ENCODE data around the gene UGT3A1.
"Not testable (repeated sequence)": the region's sequence is repeated elsewhere in the genome, so short reads cannot be mapped to it uniquely, and the experiment has no call there.

UGT3A1 gene

GRCh38 chr5:35990941-35991611 is at the start of gene UGT3A1:
Gene UGT3A1, minus strand, starts transcription at chr5:35991390. Its CDS starts 150 bp downstream, at chr5:35991240.
- DNase-seq (ENCODE audit: low read depth in 3 of 3, low spot score in 1 of 3) = no peak

GRCh38 chr5:36035696-36036095 is 44.5 kb upstream of the UGT3A1 start:
- no peak for DNase-seq (ENCODE audit: low read depth in 3 of 3, low spot score in 1 of 3)

- not testable (repeated sequence) for DNase-seq (ENCODE audit: low read depth in 3 of 3, low spot score in 1 of 3)
Observed at GRCh38 chr5:36034536-36035134, 43.4 kb upstream of the UGT3A1 start.

GRCh38 chr5:36033486-36033885 is 42.3 kb upstream of the UGT3A1 start:
- DNase-seq (ENCODE audit: low read depth in 3 of 3, low spot score in 1 of 3) = no peak

GRCh38 chr5:36033047-36033446 is 41.9 kb upstream of the UGT3A1 start:
- DNase-seq (ENCODE audit: low read depth in 3 of 3, low spot score in 1 of 3) = no peak

- no peak for DNase-seq (ENCODE audit: low read depth in 3 of 3, low spot score in 1 of 3)
Observed at GRCh38 chr5:36031223-36031622, 40.0 kb upstream of the UGT3A1 start.

GRCh38 chr5:36029914-36030313 is 38.7 kb upstream of the UGT3A1 start:
- no peak for DNase-seq (ENCODE audit: low read depth in 3 of 3, low spot score in 1 of 3)

- DNase-seq (ENCODE audit: low read depth in 3 of 3, low spot score in 1 of 3) = no peak
Observed at GRCh38 chr5:36028816-36029465, 37.8 kb upstream of the UGT3A1 start.

- no peak for DNase-seq (ENCODE audit: low read depth in 3 of 3, low spot score in 1 of 3)
Observed at GRCh38 chr5:36027711-36028110, 36.5 kb upstream of the UGT3A1 start.

- no peak for DNase-seq (ENCODE audit: low read depth in 3 of 3, low spot score in 1 of 3)
Observed at GRCh38 chr5:36026706-36027465, 35.7 kb upstream of the UGT3A1 start.

GRCh38 chr5:36022246-36022645 is 31.1 kb upstream of the UGT3A1 start:
- DNase-seq (ENCODE audit: low read depth in 3 of 3, low spot score in 1 of 3) = not testable (repeated sequence)

- DNase-seq (ENCODE audit: low read depth in 3 of 3, low spot score in 1 of 3) = not testable (repeated sequence)
Observed at GRCh38 chr5:36019584-36019983, 28.4 kb upstream of the UGT3A1 start.

GRCh38 chr5:36017622-36018021 is 26.4 kb upstream of the UGT3A1 start:
- no peak for DNase-seq (ENCODE audit: low read depth in 3 of 3, low spot score in 1 of 3)

- no peak for DNase-seq (ENCODE audit: low read depth in 3 of 3, low spot score in 1 of 3)
Observed at GRCh38 chr5:36017004-36017403, 25.8 kb upstream of the UGT3A1 start.

- DNase-seq (ENCODE audit: low read depth in 3 of 3, low spot score in 1 of 3) = no peak
Observed at GRCh38 chr5:36013182-36013581, 22.0 kb upstream of the UGT3A1 start.

GRCh38 chr5:36009698-36010097 is 18.5 kb upstream of the UGT3A1 start:
- DNase-seq (ENCODE audit: low read depth in 3 of 3, low spot score in 1 of 3) = no peak

GRCh38 chr5:36007366-36007765 is 16.2 kb upstream of the UGT3A1 start:
- DNase-seq (ENCODE audit: low read depth in 3 of 3, low spot score in 1 of 3) = no peak

- no peak for DNase-seq (ENCODE audit: low read depth in 3 of 3, low spot score in 1 of 3)
Observed at GRCh38 chr5:36006163-36006562, 15.0 kb upstream of the UGT3A1 start.

- no peak for DNase-seq (ENCODE audit: low read depth in 3 of 3, low spot score in 1 of 3)
Observed at GRCh38 chr5:36001032-36001431, 9.8 kb upstream of the UGT3A1 start.

GRCh38 chr5:35999547-35999946 is 8.4 kb upstream of the UGT3A1 start:
- no peak for DNase-seq (ENCODE audit: low read depth in 3 of 3, low spot score in 1 of 3)

- DNase-seq (ENCODE audit: low read depth in 3 of 3, low spot score in 1 of 3) = no peak
Observed at GRCh38 chr5:35996076-35996475, 4.9 kb upstream of the UGT3A1 start.

GRCh38 chr5:35990520-35990919 is 670 bp downstream of the UGT3A1 start:
- no peak for DNase-seq (ENCODE audit: low read depth in 3 of 3, low spot score in 1 of 3)
